GM11168 (cell line): ENCODE measurements around the gene EGFL8.
"Not testable (repeated sequence)": the region's sequence is repeated elsewhere in the genome, so short reads cannot be mapped to it uniquely, and the experiment has no call there.

Source experiments
- in situ Hi-C: fragments of 300-500 bp; cut with MboI; formaldehyde crosslinking; loops from one replicate; pipeline ENCODE4 v1.12.0; 2022; ENCODE audit warnings: low sequenced_read_pairs; ENCODE audit not compliant: unreplicated experiment

Gene EGFL8

GRCh38 chr6:32144238-32144637 lies 20.2 kb upstream of the EGFL8 start:
- in situ Hi-C loops: not testable (repeated sequence)

- in situ Hi-C loops: no loop called here
Observed at GRCh38 chr6:32146287-32146686, 18.1 kb upstream of the EGFL8 start.

GRCh38 chr6:32146687-32147086 lies 17.7 kb upstream of the EGFL8 start:
- in situ Hi-C loops: no loop called here

- in situ Hi-C loops: no loop called here
Observed at GRCh38 chr6:32147401-32148132, 16.8 kb upstream of the EGFL8 start.

DNA sequence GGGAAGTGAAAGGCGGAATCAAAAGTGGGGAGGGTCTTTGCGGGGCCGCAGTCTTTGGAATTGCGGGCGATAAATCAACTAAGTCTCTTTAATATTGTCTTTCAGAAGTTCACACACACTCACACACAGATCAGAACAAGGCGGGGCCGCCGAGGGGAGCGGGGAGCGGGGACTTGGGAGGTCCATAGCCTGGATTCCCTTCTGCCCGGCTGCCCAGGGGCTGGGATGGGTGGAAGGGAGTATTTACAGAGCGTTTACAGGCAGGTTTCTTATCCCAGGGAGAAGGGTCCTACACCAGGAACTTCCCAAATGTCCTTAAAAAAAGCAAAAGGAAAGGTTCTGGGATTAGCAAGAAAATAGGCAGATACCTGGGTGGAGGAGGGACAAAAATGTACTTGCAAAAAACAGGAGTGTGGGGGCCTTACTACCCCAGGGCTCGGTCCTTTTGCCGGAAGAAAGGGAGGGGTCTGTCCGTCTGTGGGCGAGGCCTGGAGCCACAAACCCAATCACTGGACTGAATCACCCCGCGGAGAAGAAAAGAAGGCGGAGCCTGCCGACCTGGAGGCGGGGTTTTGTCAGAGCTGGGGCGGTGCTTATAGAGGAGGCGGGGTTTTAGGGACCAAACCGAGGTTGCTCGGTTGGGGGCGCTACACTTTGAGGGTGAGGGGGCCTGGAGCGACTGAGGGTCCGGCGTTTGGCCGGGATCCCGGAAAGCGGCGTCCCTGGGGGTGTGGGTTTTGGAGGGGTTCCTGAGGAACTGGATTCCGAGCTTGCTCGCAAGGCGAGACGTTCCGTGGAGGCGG lies 15.9 kb upstream of the EGFL8 start:
- in situ Hi-C loops: no loop called here

GRCh38 chr6:32149092-32149755 lies 15.2 kb upstream of the EGFL8 start:
- in situ Hi-C loops: no loop called here

DNA sequence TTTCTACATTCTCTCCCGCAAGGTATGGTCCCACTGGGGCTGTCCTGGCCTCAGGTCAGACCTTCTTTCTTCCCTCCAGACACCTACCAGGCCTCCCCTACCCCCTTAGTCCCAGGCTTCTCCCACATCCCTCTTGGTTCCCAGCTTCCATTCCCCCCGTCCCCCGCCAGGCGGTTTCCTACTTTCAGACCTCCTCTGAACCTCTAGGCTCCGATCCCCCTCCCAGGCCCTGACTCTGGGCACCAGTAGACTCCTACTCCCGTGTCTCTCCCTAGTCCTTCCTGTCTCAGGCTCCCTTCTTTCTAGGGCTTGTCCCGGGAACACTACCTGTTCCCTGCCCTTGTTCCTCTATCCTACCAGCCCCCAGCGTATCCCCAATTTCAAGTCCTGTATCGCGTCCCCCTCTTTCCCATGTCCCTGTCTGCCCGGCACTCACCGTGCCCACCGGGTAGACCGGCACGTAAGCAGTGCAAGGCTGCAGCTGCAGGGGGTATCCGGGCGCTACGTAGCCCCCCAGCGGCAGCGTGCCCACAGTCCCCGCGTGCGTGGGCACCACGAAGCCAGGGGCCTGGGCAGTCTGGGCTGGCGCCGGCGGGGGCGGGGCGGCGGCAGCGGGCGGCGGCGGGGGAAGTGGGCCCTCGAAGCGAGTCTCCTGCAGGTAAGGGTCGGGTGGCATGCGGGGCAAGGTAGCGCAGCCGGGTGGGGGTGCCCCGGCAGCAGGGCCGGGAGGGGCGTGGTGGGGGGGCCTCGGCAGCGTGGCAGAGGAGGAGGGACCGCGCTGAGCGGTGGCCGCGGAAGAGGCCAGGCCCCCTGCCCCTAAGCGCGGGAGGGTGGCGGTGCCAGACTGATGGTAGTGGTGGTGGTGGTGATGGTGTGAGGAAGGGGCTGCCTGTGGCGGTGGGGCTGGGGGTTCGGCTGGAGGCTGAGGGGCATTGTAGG lies 14.2 kb upstream of the EGFL8 start:
- in situ Hi-C loops: no loop called here

DNA sequence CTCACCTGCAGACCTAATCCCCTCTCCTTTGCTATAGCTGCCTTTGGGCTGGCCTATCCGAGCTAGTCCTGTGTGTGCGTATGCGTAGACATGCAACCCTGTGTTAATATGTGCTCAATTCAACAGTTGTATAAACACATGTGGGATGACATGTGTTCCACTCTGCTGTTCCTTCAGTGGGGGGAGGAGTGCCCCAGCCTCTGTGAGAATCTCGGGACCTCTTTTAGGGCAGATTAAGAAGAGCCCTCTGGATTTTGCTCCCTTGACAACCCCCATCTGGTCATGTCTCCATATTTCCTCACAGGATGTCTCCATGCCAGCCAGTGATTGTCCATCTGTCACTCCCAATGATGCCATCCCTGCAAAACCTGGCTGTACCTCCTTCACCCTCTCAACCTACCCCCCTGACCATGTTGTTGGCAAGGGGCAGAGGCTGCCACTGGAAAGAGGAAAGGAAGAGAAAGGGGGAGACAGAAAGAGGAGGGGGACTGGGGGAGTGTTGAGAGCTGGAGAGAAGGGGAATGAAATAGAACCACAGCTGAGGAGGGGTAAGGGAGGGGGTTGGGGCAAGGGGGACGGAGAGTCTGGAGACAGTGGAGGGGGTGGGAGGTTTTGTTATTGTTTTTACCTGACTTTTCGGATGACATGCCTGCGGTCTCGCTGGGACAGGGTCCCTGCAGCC lies 13.1 kb upstream of the EGFL8 start:
- in situ Hi-C loops: no loop called here

DNA sequence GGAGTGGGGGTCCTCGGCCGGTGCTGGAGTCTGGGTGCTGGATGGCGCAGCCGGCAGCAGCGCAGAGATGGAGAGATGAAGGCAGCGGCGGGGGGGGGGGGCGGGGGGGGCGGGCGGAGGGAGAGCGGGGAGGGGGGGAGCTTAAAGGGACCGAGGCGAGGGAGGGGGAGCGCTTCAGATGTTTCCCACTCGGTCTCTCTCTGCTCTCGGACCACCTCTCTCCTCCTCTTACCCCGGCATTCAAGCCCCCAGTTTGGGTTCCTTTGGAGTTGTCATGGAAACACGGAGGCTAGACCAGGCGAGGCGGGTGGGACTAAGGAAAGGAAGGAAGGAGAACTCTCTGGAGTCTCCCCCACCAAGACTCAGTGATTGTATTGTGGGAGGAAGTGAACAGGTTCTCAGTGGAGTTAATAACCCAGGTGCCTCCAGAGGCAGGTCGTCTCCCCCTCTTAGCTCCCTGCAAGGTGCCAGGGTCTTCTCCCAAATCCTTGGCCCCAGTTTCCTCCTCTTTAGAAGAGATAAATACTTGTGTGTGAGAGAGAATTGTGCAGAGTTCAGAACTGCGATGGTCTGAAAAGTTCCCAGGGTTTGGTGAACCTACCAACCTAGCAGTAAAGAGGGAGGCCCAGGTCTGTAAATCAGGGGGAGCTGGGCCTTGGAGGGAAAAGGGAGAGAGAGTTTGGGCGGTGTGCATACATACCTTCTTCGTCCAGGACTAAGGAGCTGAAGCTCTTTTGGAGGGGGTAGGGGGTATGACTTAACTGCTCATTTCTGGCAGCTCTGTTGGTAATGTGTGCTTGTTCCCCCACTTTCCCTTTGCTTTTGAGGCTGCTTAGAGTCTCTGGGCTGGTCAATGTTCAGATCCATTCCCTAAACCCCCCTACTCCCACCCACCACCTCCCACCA lies 12.3 kb upstream of the EGFL8 start, which contains the start of gene PRRT1:
Gene PRRT1, minus strand, starts transcription at position 77 of the 906 bp plus-strand sequence. CDS start 112 bp downstream, outside the sequence.
- in situ Hi-C loops: no loop called here

DNA sequence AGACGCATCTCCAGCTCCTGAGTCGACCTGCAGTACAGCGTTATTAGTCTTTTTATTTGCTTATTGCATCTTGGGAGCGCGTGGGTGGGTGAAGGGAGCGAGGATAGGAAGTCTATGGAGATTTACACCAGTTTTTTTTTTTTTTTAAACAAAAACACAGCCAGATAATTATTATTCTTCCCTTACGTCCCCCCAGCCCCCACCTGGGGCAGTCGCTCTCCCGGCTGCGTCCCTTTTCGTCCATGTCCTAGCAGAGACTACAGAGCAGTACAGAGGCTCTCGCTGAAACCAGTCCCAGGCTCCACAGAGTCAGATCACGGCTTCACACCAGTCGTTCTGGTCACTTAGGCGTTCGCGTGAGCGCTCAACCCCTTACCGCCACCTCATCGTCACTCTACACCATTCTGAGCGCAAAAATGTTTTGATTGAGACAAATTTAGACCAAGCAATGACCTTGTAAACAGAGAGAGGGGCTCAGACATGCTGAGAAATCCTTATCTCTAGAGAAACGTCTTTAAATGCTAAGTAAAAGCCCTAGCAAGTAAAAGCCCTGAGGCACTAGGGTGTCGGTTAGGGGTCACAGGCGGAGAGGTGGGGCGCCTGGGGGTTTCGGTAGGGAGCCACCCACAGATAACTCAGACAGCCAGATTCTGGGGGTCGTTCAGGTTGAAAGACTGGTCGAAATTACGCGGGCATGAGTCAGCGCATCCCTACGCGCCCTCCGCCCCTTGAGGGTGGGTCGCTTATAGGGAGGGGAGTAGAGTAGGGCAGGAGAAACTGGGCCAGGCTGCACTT lies 11.4 kb upstream of the EGFL8 start:
- in situ Hi-C loops: no loop called here

GRCh38 chr6:32153564-32154513 lies 10.6 kb upstream of the EGFL8 start, which contains the start of gene PPT2:
Gene PPT2 (plus strand): TSS chr6:32154141. CDS start chr6:32154595, 454 bp downstream.
- in situ Hi-C loops: no loop called here

GRCh38 chr6:32154514-32155161 lies 9.8 kb upstream of the EGFL8 start:
- in situ Hi-C loops: no loop called here

- in situ Hi-C loops: no loop called here
Observed at GRCh38 chr6:32156891-32157290, 7.5 kb upstream of the EGFL8 start.

- in situ Hi-C loops: no loop called here
Observed at GRCh38 chr6:32158052-32158451, 6.3 kb upstream of the EGFL8 start.

- in situ Hi-C loops: no loop called here
Observed at GRCh38 chr6:32163559-32164258, 686 bp upstream of the EGFL8 start.
